Measurements from ENCODE around the gene EDC3.
A peak's percentile ranks its signal among the peaks of the same experiment; 100 is the strongest.
"Not testable (repeated sequence)": the region's sequence is repeated elsewhere in the genome, so short reads cannot be mapped to it uniquely, and the experiment has no call there.

EDC3 gene

DNA sequence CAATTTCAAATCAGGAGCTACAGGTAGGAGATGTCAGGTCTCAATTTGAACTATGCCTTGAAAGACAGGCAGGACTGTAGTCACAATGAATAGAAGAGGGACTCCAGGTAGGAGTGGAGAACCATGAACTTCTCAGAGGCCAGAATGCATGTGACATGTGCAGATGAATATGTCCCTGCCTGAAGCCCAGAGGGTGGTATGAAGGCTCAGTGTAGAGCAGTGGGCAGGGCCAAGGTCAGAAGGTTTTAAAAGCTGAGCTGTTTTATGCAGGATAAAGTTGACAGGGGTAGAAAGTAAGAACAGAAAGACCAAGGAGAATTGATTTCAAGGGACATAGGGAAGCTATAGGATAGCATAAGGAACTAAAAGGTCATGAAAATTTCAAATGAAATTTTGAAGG is 49.3 kb downstream of the EDC3 start:
- DNase-seq = no peak

DNA sequence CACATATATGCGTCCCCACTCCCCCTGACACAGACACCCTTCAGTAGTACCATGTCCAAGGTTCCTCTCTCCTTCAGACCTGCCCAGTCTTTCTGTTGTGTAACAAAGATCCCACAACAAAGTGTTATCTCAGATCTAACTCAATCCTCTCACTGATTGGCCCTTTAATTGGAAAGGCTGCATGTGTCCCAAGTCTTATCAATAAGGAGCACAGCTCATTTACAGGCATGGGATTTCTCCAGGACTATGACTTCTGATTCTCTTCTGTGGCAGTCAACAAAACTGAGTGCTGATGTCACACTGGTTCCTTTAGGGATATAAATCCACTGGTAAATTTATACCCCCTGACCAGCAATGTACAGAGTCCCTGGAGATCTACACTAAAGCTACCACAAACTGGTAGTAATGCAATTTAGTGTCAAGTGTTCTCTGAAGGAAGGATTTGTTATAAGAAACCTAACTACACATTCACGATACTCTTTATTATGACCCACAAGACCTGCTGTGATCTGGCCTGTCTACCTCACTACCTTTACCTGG is 52.1 kb downstream of the EDC3 start:
- DNase-seq = no peak

DNA sequence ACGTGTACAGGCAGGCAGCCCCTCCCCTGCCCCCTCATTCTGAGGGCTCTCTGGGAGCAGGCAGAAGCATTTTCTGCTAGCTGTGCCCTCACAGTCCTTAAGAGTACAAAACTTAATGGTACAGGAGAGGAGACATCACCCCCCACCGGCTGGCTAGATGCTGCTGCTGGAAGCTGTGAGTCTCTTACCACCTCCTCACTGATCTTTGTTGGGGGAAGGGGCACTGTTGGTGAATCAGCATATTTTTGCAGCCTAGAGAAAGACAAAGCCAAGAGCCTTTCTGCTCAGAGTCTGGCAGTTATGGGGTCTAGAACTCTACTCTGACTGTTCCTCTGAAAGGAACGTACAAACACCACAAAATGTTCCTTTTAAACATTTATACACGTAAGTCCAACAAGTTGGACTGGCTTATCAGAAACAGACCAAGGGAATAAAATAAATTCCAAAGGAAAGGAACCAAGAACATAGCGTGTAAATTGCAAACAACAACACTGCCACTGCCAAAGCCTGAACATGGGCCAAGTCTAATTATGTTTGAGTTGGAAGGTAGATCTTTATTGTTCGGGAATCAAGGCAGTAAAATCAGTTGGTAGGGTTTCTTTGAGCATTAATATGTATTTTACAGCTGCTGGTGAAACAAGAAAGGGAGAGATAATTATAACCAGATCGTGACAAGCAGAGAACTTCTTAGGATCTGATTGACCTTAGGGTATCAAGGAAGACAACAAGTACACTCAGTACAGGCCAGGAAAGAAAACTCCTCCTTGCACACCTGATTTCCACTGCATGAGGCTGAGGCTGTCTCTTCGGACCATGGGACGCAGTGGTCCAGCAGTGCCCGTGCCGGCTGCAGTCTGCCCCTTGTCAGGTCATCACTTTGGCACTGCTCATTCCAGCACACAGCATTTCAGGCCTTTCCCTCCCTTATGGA is 52.8 kb downstream of the EDC3 start:
- no peak for DNase-seq

DNA sequence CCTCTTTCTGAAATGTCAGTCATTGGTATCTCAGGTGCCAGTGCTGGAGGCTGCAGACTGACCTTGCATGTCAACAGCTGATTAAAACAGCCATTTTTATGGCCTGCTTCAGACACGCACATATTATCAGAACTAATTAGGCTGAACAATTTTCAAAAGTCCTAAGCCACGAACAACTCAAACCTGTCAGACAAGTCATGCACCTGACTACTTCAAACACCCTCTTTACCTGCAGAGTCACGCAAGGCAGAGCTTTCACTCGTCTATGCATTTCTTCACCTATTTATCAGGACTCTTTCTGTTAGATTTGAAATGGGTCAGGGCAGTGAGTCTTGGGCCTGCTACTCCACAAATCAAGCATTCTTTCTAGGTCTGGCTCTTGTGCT is 53.5 kb downstream of the EDC3 start:
- no peak for DNase-seq

DNA sequence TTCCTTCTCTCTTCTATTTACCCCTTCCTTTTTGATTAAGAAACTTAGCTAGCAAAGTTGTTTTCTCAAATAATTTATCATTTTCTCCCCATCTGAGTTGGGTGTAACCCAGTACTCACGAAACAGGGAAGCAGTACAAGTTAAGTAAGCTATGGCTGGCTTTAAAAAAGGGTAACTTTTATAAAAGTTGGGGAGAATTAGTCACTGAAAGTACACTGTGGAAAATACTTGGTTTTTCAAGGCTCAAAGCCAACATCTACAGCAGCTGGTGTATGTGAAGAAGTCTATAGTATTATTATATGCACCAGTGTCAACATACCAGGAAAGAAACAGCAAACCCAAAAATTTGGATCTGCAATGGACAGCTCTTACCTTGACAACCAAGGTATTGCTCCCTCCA is 54.7 kb downstream of the EDC3 start:
- no peak for DNase-seq

DNA sequence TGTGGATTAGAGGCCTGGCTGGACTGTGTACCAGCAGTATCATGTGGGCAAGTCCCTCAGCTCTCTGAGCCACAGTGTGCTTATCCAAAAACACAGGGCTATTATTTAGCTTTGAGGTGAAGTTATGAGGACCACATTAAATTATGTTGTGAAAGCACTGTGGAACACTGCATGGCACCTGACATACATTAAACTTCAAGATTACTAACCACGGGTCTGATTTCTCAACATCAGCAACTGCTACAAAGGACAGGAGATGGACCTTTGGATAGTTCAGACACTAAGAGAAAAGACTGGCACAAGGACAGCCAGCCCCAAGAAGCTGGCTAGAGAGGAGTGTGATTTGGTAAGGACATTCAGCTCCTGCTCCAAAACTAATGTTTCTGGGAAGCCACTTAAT is 58.8 kb downstream of the EDC3 start:
- no peak for DNase-seq

DNA sequence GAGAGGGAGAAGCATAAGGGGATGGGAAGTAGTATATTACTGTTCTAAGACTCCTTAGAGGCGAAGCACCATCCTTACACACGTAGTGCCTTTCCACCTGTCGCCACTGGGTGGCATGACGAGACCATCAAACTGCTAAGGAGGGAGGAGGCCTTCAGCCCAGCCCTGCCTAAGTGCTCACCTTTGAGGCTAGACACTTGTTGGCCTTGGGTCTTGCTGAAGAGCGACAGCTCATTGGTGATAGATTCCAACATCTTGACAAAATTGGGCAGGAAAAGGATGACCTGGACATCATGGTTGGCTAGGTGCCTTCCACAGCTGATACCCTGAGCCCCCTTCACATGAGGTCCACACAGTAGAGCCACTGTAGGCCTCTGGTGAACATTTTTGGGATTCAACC is 60.6 kb downstream of the EDC3 start:
- peak; percentile 51 for DNase-seq

DNA sequence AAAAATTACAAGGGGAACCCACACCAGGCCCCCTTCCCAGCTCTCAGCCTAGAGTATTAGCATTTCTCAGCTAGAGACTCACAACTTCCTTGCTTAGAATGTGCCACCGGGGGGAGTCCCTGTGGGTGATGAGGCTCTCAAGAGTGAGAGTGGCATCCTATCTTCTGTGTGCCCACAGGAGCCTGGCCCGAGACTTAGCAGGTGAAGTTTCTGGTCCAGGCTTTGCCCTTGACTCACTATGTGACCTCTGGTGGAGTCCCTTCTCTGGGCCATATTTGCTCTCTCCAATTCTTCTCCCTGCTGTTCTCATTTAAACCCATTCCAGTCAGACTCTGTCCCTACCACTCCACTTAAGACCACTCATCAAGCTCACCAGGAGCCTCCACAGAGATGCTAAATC is 62.0 kb downstream of the EDC3 start:
- DNase-seq = no peak

DNA sequence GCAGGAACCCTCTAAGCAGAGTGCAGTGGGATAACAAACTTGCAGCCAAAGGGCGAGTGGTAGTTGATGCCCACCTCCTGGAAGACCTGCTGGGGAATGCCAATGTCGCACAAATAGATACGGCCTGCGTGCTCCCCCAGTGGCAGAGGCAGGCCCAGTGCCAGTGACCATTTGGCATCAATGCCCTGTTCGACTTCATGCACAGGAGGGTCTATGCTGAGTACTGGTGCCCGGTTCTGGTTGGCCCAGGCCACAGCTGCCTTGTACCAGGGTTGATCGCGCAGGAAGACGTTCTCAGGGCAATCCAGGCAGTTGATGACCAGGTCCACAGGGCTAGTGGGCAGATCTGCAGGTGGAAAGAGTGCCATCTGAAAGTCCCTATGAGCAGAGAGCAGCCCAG is 63.2 kb downstream of the EDC3 start:
- no peak for DNase-seq

DNA sequence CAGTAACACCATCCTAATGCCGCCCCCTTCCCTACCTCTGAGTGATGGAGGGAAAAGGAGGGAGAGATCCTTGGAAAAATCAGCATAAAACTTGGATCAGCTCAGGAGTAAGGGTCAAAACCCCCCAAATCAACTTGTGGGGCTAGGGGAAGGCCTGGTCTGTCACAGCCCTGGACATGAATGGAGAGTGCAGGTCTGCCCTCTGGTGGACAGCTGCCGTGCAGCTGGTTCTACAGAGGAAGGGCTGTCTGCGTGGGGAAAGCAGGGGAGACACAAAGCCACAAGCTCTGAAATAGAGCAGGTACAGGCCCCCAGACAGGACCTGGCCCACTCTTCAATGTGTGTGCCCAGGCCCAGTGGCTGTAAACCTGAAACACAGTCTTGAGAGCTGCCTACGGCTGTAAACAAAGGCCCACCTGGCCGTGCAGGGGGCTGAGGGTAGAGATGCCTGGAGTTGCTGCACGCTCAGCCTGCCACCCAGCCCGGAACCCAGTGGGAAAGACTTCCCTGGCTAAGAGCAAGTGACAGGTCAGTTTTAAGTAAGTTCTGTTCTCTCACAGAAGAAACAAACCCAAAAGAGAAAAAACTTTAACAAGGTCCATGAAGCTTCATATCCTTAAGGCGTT is 63.8 kb downstream of the EDC3 start:
- peak; percentile 16 for DNase-seq

DNA sequence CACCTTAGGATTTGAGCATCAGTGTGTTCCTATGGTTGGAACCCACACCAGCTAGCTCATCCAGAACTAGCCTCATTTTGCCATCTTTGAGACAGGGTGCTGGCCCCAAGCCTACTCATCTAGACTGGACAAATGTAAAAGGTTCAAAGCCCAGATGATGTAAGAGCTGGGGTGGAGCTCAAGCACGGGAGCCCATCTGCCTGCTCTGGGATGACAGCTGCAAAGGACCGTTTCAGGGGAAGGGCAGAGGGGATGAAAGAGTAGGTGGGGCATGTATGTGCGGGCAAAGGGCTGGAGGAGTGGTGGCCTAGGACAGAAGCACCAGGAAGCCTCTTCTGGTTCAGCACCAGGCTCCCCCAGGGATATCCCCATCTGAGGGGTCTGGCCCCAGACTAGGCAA is 64.4 kb downstream of the EDC3 start:
- DNase-seq = no peak

DNA sequence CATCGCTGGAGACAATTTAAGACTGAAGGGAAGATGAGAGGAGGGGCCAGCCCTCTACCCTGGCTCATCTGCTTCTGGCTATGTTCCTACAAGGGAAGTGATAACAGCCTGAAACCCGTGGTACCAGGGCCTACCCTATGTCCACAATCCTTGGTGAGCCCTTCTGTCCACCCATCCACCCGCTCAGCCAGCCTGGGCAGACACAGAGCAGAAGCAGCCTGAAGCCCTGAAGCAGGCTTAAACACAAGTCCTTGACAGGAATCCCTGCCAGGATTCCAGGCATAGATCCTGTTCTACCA is 64.8 kb downstream of the EDC3 start:
- no peak for DNase-seq

DNA sequence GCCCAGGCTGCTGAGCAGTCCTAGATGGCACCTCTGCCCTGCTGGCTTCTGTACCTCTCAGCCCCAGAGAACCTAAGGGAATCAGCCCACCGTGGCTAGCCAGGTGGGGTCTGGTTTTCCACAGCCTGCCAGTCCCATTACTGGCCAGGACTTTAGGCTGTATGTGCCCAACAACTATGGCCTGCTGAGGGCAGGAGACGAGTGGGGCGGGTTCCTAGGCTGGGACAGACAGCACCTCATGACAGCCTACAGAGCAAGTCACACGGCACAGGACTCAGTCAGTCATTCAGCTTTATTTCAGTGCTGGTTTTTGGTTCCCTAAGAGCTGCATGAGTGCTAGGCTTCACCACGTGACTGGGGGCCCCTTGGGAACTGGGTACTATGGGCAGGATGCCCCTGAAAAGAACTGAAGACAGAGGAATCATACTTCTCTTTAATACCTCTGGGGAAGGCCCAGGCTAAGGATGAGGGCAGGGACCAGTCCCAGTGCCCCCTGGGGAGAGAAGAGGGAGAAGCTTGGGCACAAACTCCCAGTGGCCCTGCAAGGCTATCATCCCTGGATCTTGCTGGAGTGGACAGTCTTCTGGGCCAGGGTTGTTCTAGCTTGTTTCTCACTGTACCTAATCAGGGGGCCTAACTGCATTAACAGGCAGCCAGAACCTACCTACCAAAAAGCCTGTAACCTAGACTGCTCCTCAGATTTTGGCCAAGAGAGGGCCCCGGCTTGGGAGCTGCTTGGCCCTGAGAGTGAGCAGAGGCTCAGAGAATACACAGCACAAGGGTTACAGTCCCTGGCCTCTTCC is 65.3 kb downstream of the EDC3 start:
- peak; percentile 17 for DNase-seq

DNA sequence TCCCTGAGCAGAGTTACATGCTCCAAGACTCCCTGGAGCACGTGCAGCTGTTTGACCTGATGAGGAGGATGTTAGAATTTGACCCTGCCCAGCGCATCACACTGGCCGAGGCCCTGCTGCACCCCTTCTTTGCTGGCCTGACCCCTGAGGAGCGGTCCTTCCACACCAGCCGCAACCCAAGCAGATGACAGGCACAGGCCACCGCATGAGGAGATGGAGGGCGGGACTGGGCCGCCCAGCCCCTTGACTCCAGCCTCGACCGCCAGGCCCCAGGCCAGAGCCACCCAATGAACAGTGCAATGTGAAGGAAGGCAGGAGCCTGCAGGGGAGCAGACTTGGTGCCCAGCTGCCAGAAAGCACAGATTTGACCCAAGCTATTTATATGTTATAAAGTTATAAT is 66.1 kb downstream of the EDC3 start:
- not testable (repeated sequence) for DNase-seq

DNA sequence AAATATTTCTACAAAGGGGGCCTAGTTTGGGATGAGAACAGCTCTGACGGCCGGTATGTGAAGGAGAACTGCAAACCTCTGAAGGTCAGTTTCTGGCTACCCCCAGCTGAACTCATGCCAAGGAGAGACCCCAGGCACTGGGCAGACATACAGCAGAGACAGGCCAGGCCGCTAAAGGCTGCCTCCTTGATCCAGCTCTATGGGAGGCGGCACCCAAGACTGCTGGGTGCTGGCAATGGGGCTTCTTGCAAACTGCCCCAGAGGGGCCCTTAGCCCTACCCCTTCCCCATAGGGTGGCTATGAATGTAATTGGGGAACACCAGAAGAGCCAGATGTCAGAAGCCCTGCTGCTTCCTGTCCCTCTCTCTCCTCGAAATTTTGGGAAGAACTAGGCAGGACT is 66.9 kb downstream of the EDC3 start:
- DNase-seq = no peak

DNA sequence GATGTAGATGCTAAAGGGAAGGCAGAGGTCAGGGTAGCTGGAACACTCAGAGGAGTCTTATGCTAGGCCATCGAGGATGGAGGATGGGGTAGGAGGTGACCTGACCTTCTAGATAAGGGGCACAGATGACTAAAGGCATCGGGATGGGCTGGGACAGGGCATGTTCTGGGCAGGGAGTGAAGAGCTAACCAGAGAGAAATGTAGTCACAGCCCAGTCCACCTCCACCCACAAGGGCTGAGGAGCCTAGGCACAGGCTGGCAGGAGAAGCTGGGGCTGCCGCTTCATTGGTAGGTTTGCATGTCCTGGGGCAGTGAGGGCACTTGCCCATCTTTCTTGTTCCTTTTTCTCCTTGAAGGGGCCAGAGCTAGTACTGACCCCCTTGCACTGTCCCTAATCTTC is 67.6 kb downstream of the EDC3 start:
- DNase-seq = no peak

DNA sequence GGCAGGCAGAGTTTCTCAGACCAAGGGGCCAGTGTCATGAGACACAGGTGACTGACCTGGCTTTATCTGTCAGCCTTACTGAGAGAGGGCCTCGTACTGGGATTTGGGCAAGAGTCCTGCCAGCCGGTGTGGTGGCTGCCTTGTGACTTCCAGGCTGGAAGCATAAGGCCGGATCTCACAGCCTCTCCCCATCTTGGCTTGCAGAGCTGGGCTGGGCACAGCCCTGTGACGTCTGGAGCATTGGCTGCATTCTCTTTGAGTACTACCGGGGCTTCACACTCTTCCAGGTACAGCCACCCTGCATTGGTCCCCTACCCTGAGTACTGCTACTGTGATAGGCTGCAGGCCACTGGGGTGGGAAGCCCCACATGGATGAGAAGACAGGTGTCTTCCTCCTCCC is 68.1 kb downstream of the EDC3 start:
- DNase-seq = no peak

DNA sequence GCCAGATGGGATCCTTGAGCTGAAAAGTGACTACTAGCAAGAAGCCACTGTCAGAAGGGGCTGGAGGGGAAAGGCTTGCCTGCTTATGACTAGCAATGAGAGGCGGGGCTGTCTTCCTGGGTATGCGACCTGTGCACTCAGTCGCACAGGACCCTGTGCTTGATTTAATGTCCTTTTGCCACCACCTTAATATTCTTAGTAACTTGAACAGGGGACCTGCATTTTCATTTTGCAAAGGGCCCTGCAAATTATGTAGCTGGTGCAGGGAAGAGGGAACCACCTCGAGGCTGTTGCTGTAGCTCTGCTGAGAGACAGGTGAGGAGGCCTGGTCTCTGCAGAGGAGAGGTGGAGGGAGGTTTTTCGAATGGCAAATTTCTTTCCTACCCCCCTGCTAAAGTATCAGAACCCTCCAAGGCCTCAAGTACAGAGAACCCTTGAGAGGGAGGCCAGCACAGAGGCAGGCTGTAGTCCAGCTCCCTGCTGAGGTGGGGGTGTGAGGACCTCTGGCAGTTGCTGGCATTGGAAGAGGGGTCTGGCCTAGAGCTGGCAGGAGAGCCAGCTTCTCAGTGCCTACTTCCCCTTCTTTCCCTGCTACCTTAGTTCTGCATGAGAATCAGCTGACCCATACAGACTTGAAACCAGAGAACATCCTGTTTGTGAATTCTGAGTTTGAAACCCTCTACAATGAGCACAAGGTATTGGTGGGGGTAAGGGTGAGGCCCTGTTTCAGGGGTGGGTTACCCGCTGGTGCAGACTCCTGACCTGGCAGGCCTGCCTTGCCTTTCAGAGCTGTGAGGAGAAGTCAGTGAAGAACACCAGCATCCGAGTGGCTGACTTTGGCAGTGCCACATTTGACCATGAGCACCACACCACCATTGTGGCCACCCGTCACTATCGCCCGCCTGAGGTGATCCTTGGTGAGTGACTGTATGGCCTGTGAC is 68.8 kb downstream of the EDC3 start:
- no peak for DNase-seq

DNA sequence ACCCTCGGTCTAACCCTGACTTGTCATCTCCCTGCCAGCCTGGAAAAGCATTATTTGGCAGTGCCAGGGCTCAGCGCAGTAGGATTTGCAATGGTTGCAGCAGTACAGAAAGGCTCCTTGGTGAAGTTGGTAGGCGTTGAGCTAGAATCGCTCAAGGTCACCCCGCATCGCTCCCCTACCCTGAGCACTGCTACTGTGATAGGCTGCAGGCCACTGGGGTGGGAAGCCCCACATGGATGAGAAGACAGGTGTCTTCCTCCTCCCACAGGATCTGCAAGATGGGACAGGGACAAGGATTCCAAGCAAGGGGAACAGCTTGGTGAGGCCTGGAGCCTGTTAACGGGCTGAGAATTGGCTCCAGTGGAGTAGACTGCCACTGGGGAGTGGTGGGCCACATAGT is 69.5 kb downstream of the EDC3 start:
- DNase-seq = no peak

DNA sequence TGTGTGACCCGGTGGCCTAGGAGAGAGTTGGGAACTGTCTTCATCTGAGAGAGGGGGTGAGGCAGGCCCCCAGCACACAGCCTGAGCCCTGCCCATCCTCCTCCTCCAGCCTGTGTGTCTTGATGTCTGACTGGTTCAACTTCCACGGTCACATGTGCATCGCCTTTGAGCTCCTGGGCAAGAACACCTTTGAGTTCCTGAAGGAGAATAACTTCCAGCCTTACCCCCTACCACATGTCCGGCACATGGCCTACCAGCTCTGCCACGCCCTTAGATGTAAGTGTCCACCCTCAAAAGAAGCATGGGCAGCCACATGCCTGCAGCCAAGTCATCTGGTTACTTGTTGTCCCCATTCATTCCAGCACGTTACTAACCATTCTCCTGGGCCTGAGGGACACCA is 70.1 kb downstream of the EDC3 start:
- no peak for DNase-seq

DNA sequence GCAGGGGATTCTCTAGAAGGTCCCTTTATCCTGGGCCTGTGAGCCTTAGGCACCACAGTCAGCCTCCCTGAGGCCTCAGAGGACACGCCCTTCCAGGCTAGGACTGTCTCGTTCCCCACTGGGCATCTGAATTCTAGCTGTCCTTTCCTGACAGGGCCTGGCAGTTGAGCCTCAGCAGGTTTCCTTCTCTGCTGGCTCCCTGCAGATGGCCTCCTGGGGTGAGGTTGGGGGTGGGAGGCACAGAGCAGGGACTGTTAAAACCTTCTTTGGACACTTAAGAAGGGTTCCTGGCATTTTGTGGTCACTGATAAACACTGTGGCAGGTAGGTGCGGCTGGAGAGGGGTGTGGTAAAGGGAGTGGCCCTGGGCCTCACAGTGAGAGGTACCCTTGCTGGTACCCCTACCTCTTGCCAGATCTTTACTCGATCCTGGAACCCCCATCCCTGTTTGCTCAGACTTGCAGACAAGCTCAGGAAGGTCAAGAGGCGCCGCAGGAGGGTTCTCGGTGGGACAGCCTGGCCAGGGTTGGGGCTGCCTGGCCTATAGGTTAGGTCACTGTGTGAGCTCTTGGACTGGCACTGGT is 71.7 kb downstream of the EDC3 start:
- DNase-seq = no peak

DNA sequence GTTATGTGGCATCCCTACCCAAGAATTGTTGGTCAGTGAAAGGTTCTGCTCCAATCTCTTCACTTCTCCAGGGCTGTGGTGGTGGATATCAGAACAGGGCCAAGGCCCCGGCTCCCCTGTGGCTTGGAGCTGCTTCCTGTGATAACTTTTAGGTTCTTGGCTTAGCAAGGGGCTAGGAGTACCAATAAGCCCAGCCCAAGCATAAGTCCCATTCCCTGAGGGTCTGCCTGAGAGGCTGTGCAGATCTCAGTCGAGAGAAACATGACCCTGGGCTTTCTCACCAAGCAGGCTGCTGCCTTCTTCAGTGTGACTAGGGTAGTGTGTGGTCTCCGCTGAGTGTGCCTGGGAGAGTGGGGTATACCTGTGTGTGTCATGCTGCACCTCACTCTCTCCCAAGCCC is 73.1 kb downstream of the EDC3 start:
- DNase-seq = no peak
